Astrocyte (in vitro differentiated cells and primary cell): ENCODE measurements around the gene ASMTL. TPM values are rescaled to one million over a fixed set of nuclear protein-coding genes. Genes with fewer than 3 reads are reported as not detected.

Experiments used
- DNase-seq: peaks from one replicate; pipeline ENCODE4 v3.0.0-alpha.2; 2010; ENCODE audit warnings: low read depth
- FAIRE-seq: peaks from 2 replicates; lab custom pipeline; 2011; peaks lifted over from hg19 to GRCh38; lab: Jason Lieb, UNC
- H2AFZ ChIP-seq: 2 replicates; pipeline ENCODE4 v1.6.0; 2012; ENCODE audit warnings: low read depth, low read length, inconsistent platforms
- H3K27ac ChIP-seq: 2 replicates; pipeline ENCODE4 v1.5.1; 2011; ENCODE audit warnings: low read depth, low read length, inconsistent platforms
- H3K27me3 ChIP-seq: 2 replicates; pipeline ENCODE4 v1.6.0; 2011; ENCODE audit warnings: low read length, inconsistent platforms; ENCODE audit not compliant: insufficient read depth
- H3K36me3 ChIP-seq: 2 replicates; pipeline ENCODE4 v1.5.1; 2011; ENCODE audit warnings: low read length, inconsistent platforms; ENCODE audit not compliant: insufficient read depth
- H3K4me1 ChIP-seq: 2 replicates; pipeline ENCODE4 v1.5.1; 2011; ENCODE audit warnings: low read length, inconsistent platforms; ENCODE audit not compliant: insufficient read depth
- H3K4me2 ChIP-seq: 2 replicates; pipeline ENCODE4 v1.6.0; 2012; ENCODE audit warnings: low read length, inconsistent platforms
- H3K4me3 ChIP-seq: 2 replicates; pipeline ENCODE4 v1.5.1; 2011; ENCODE audit warnings: low read depth, mild to moderate bottlenecking, low read length, inconsistent platforms; ENCODE audit not compliant: insufficient read depth
- H3K79me2 ChIP-seq: 2 replicates; pipeline ENCODE4 v1.6.0; 2012; ENCODE audit warnings: mild to moderate bottlenecking, low read length, inconsistent platforms; ENCODE audit not compliant: insufficient read depth
- H3K9ac ChIP-seq: 2 replicates; pipeline ENCODE4 v1.6.0; 2012; ENCODE audit warnings: mild to moderate bottlenecking, low read length, inconsistent platforms
- H3K9me3 ChIP-seq: 2 replicates; pipeline ENCODE4 v1.5.1; 2012; ENCODE audit warnings: low read depth, mild to moderate bottlenecking, low read length, inconsistent platforms; ENCODE audit not compliant: insufficient read depth
- H4K20me1 ChIP-seq: 2 replicates; pipeline ENCODE4 v1.6.0; 2012; ENCODE audit warnings: low read length, inconsistent platforms; ENCODE audit not compliant: insufficient read depth
- H3K27ac Mint-ChIP-seq: one replicate; pipeline ENCODE4 v1.8.0; 2021; ENCODE audit warnings: mild to moderate bottlenecking, mixed read lengths; ENCODE audit not compliant: unreplicated experiment
- H3K27me3 Mint-ChIP-seq: one replicate; pipeline ENCODE4 v1.8.0; 2021; ENCODE audit warnings: low read depth, mixed read lengths; ENCODE audit not compliant: unreplicated experiment
- H3K36me3 Mint-ChIP-seq: one replicate; pipeline ENCODE4 v1.8.0; 2021; ENCODE audit warnings: low read depth, mixed read lengths; ENCODE audit not compliant: unreplicated experiment
- H3K4me1 Mint-ChIP-seq: one replicate; pipeline ENCODE4 v1.8.0; 2021; ENCODE audit warnings: low read depth, mixed read lengths; ENCODE audit not compliant: unreplicated experiment
- H3K4me3 Mint-ChIP-seq: one replicate; pipeline ENCODE4 v1.8.0; 2021; ENCODE audit warnings: mild to moderate bottlenecking, moderate library complexity, mixed read lengths; ENCODE audit not compliant: unreplicated experiment
- H3K9me3 Mint-ChIP-seq: one replicate; pipeline ENCODE4 v1.8.0; 2021; ENCODE audit warnings: mild to moderate bottlenecking, mixed read lengths; ENCODE audit not compliant: unreplicated experiment
- EZH2 ChIP-seq: IDR thresholded peaks from 2 replicates; pipeline ENCODE4 v1.6.1; 2012; ENCODE audit warnings: mild to moderate bottlenecking, low read length, inconsistent platforms; ENCODE audit not compliant: insufficient read depth
- total RNA-seq: library from RNA; stranded (reverse); gene quantifications from 2 replicates; pipeline ENCODE4 v1.2.1, GENCODE V29; 2021
- TF ChIP-seq, protein P1 (sequence below): IDR thresholded peaks from 2 replicates; pipeline ENCODE4 v1.5.1; 2011; ENCODE audit warnings: low read depth, mild to moderate bottlenecking, inconsistent platforms, low read length, moderate library complexity; ENCODE audit not compliant: insufficient read depth

Gene ASMTL
- total RNA-seq, 1 donor from 2014 or later = 22.1 TPM

DNA sequence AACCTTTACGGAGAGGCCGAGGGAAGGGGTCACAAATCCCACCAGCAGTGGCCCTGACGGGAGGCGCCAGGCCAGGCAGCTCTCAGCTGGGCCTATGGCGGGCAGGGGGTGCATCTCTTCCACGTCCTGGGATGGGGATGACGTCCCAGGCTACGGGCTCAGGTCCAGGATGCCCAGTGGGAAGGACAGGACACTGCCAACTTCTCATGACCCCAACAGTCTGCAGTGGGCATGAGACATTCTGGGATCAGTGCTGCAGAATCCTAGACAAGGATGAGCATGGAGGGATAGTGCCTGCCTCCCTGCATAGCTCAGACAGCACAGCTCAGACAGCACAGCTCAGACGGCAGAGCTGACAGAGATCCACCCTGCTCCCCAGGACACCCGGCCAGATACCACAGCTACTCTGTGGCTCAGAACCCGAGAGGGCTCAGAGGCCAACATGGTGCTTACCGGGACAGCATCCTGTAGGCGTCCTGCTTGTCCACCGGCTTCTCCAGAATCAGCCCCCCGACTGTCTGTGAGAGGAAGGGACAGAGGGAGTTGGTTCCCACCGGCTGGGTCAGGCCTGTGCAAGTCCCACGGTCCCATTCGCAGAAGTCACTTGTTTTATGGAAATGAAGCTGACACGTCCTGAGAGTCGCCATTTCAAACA, 17.3 kb downstream of the ASMTL start:
- Histone ChIP-seq H3K4me1 (no peaks in the 10 kb centered on the region), H4K20me1 (no peaks in the 10 kb centered on the region), H3K27me3 (no peaks in the 10 kb centered on the region), H3K79me2 (no peaks in the 10 kb centered on the region), H3K36me3 (peaks cover 2% of the 10 kb centered on the region), H3K27ac (no peak overlapping the region), H3K9me3 (no peaks in the 10 kb centered on the region), H2AFZ (no peak overlapping the region), H3K4me3 (no peak overlapping the region), H3K9ac (no peak overlapping the region), H3K4me2 (no peak overlapping the region)
- peaks cover 13% of the 10 kb centered on the region for H3K9me3 Mint-ChIP-seq
- H3K4me1 Mint-ChIP-seq = no peaks in the 10 kb centered on the region
- H3K27me3 Mint-ChIP-seq = no peaks in the 10 kb centered on the region
- peaks cover 7% of the 10 kb centered on the region for H3K36me3 Mint-ChIP-seq
- no peak for DNase-seq
- TF ChIP-seq EZH2 = no peak
- TF ChIP-seq, protein P1, sequence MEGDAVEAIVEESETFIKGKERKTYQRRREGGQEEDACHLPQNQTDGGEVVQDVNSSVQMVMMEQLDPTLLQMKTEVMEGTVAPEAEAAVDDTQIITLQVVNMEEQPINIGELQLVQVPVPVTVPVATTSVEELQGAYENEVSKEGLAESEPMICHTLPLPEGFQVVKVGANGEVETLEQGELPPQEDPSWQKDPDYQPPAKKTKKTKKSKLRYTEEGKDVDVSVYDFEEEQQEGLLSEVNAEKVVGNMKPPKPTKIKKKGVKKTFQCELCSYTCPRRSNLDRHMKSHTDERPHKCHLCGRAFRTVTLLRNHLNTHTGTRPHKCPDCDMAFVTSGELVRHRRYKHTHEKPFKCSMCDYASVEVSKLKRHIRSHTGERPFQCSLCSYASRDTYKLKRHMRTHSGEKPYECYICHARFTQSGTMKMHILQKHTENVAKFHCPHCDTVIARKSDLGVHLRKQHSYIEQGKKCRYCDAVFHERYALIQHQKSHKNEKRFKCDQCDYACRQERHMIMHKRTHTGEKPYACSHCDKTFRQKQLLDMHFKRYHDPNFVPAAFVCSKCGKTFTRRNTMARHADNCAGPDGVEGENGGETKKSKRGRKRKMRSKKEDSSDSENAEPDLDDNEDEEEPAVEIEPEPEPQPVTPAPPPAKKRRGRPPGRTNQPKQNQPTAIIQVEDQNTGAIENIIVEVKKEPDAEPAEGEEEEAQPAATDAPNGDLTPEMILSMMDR = no peak
- no peak for FAIRE-seq
- H3K4me3 Mint-ChIP-seq = no peak overlapping the region
- H3K27ac Mint-ChIP-seq = no peak overlapping the region

DNA sequence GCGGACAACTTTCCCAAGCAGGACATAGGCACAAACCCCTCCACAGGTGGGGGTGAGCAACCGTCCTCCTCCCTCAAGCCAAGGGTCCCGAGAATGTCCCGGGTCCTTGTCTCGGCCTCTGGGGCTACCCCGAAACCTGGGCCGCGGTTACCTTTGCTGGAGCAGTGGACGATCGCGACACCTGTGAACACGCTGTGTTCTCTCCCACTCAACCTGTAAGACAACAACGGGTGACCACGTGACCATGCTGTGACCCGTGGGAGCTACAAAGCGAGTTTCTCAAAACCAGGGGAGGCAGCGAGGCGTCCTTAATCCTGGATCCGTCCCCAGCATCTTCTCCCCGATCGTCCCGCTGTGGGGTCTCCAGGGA, 17.9 kb downstream of the ASMTL start:
- Histone ChIP-seq H3K36me3 (peaks cover 2% of the 10 kb centered on the region), H4K20me1 (no peaks in the 10 kb centered on the region), H3K79me2 (no peaks in the 10 kb centered on the region), H3K9ac (no peak overlapping the region), H3K27ac (no peak overlapping the region), H3K4me1 (no peaks in the 10 kb centered on the region), H3K4me3 (no peak overlapping the region), H3K4me2 (no peak overlapping the region), H3K9me3 (no peaks in the 10 kb centered on the region), H3K27me3 (no peaks in the 10 kb centered on the region), H2AFZ (no peak overlapping the region)
- no peak for DNase-seq
- no peak for FAIRE-seq
- H3K27me3 Mint-ChIP-seq = no peaks in the 10 kb centered on the region
- H3K36me3 Mint-ChIP-seq = peaks cover 7% of the 10 kb centered on the region
- H3K9me3 Mint-ChIP-seq = peaks cover 13% of the 10 kb centered on the region
- H3K4me1 Mint-ChIP-seq = no peaks in the 10 kb centered on the region
- H3K4me3 Mint-ChIP-seq = no peak overlapping the region
- no peak for TF ChIP-seq EZH2
- TF ChIP-seq, protein P1 = no peak
- H3K27ac Mint-ChIP-seq = no peak overlapping the region

DNA sequence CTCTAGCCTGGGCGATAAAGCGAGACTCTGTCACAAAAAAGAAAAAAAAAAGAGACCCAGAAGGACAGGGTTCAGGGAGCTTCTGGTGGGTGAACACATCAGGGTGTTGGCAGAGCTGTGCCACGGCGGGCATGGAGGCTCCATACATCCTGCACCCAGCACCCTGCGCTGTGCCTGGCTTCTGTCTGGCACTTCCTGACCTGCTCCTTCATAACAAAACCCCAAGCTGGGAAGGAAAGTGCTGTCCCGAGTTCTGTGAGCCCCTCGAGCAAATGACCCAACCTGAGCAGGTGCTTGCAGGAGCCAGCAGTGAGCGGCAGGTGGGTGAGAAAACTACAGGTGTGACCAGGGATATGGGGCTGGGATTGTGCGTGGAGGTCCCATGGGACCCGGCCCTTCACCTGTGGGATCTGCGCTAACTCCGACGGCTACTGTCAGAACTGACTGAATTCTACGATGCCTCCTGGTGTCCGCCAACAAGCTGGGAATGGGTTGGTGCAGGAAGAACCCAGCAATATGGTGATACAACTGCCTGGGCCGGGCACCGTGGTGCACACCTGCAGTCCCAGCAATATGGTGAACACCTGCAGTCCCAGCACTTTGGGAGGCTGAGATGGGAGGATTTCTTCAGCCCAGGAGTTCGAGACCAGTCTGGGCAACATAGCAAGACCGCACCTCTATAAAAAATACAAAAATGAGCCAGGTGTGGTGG, 18.9 kb downstream of the ASMTL start:
- Histone ChIP-seq H3K27me3 (no peaks in the 10 kb centered on the region), H3K4me3 (no peak overlapping the region), H3K79me2 (no peaks in the 10 kb centered on the region), H3K4me2 (no peak overlapping the region), H3K9ac (no peak overlapping the region), H3K27ac (no peak overlapping the region), H3K4me1 (no peaks in the 10 kb centered on the region), H2AFZ (no peak overlapping the region), H3K36me3 (peaks cover 2% of the 10 kb centered on the region), H4K20me1 (no peaks in the 10 kb centered on the region), H3K9me3 (no peaks in the 10 kb centered on the region)
- H3K36me3 Mint-ChIP-seq = peaks cover 7% of the 10 kb centered on the region
- no peaks in the 10 kb centered on the region for H3K27me3 Mint-ChIP-seq
- DNase-seq (no peak), FAIRE-seq (no peak)
- no peaks in the 10 kb centered on the region for H3K4me1 Mint-ChIP-seq
- peaks cover 13% of the 10 kb centered on the region for H3K9me3 Mint-ChIP-seq
- no peak overlapping the region for H3K27ac Mint-ChIP-seq
- H3K4me3 Mint-ChIP-seq = no peak overlapping the region
- TF ChIP-seq EZH2 = no peak
- TF ChIP-seq, protein P1 = no peak
